ENCODE results near the gene ALDH8A1.

DNA sequence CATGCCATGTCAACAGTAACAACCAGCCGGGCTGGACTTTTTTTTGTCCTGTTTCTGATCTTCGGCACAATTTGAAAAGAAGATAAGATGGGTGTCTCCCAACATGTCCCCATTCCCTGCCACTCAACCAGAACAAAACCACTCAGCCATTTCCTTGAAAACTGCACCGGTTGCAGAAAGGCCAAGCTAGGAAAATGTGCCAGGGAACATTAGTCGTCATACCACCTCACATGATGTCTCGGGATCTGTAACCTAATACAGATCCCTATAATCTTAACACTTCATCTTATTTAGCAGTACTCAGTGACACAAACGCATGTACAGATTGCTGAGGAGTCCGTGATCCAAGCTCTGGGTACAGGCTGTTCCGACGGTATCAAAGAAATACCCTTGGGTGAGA lies 46.5 kb downstream of the ALDH8A1 start:
- TF ChIP-seq POLR2A (IDR thresholded peaks at IDR 0.05) (no peak), CTCF (IDR thresholded peaks at IDR 0.05) (no peak)

Data from lower leg skin (tissue), 3 donors.